ENCODE results near the gene LCK. TPM values are rescaled to one million over a fixed set of nuclear protein-coding genes. Genes with fewer than 3 reads are reported as not detected.
A peak's percentile ranks its signal among the peaks of the same experiment; 100 is the strongest.

Gene LCK
- total and polyA plus RNA-seq, 2 experiments from 2014 or later, result 33.2 to 86.6 TPM

GRCh38 chr1:32247983-32248889, 2.8 kb upstream of the LCK start (continued):
- peak; percentile 62; the same call in 1 of the 2 replicates for TF ChIP-seq ZNF462 (CRISPR knock-in tag; IDR thresholded peaks at IDR 0.05)
- no peak for TF ChIP-seq EZH2phosphoT487 (IDR thresholded peaks at IDR 0.05; ENCODE audit: unreplicated experiment)
- TF ChIP-seq POLR2AphosphoS5 (IDR thresholded peaks at IDR 0.05; ENCODE audit: low read depth), result peak; percentile 49
- TF ChIP-seq ETS1 (IDR thresholded peaks at IDR 0.05), result no peak; the same call in 1 of the 2 replicates
- TF ChIP-seq ZNF114 (CRISPR knock-in tag; IDR thresholded peaks at IDR 0.05), result no peak

- Mint-ChIP-seq H3K36me3 (ENCODE audit: low read depth) (no peaks in the 10 kb centered on the region), H3K27ac (peak overlapping the region; percentile 42; the same call in 1 of the 2 replicates), H3K4me3 (peak overlapping the region; percentile 10; the same call in 1 of the 3 replicates), H3K27me3 (ENCODE audit: insufficient read depth, low read depth, poor library complexity) (peaks cover 17% of the 10 kb centered on the region), H3K9me3 (no peaks in the 10 kb centered on the region), H3K4me1 (peaks cover 31% of the 10 kb centered on the region)
- Histone ChIP-seq H4K20me1 (replicated peaks; ENCODE audit: insufficient read depth) (no peaks in the 10 kb centered on the region), H3K4me1 (ENCODE audit: insufficient read depth) (peaks cover 31% of the 10 kb centered on the region), H3K9me2 (ENCODE audit: insufficient read depth) (no peaks in the 10 kb centered on the region), H2AFZ (peak overlapping the region; percentile 87; the same call in 1 of the 2 replicates), H3K4me3 (no peak overlapping the region), H3K27me3 (ENCODE audit: insufficient read depth) (no peaks in the 10 kb centered on the region), H3F3A (replicated peaks; ENCODE audit: low read depth) (peaks cover 26% of the 10 kb centered on the region), H3K4me2 (peak overlapping the region; percentile 84), H3K27ac (ENCODE audit: low read depth) (no peak overlapping the region; the same call in 1 of the 2 replicates), H3K79me2 (replicated peaks; ENCODE audit: insufficient read depth) (no peaks in the 10 kb centered on the region), H3K36me3 (ENCODE audit: insufficient read depth) (no peaks in the 10 kb centered on the region)
- DNase-seq (ENCODE audit: low spot score) (no peak), ATAC-seq (no peak)
- TF ChIP-seq, protein P1, sequence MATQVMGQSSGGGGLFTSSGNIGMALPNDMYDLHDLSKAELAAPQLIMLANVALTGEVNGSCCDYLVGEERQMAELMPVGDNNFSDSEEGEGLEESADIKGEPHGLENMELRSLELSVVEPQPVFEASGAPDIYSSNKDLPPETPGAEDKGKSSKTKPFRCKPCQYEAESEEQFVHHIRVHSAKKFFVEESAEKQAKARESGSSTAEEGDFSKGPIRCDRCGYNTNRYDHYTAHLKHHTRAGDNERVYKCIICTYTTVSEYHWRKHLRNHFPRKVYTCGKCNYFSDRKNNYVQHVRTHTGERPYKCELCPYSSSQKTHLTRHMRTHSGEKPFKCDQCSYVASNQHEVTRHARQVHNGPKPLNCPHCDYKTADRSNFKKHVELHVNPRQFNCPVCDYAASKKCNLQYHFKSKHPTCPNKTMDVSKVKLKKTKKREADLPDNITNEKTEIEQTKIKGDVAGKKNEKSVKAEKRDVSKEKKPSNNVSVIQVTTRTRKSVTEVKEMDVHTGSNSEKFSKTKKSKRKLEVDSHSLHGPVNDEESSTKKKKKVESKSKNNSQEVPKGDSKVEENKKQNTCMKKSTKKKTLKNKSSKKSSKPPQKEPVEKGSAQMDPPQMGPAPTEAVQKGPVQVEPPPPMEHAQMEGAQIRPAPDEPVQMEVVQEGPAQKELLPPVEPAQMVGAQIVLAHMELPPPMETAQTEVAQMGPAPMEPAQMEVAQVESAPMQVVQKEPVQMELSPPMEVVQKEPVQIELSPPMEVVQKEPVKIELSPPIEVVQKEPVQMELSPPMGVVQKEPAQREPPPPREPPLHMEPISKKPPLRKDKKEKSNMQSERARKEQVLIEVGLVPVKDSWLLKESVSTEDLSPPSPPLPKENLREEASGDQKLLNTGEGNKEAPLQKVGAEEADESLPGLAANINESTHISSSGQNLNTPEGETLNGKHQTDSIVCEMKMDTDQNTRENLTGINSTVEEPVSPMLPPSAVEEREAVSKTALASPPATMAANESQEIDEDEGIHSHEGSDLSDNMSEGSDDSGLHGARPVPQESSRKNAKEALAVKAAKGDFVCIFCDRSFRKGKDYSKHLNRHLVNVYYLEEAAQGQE (IDR thresholded peaks at IDR 0.05; ENCODE audit: unreplicated experiment), result no peak
- TF ChIP-seq NANOG (IDR thresholded peaks at IDR 0.05; ENCODE audit: borderline replicate concordance) (no peak), CREB1 (CRISPR knock-in tag; IDR thresholded peaks at IDR 0.05; ENCODE audit: low read depth) (no peak), STAT1 (IDR thresholded peaks at IDR 0.05; ENCODE audit: unreplicated experiment) (no peak), CTCF (conservative IDR thresholded peaks at IDR 0.05; ENCODE audit: low read depth in 2 of 2) (no peak), POLR2AphosphoS5 (IDR thresholded peaks at IDR 0.05; ENCODE audit: low read depth) (no peak)
These were observed 1.1 kb upstream of the LCK start for GRCh38 chr1:32249831-32250525.

Measured in GM23338 (cell line).